VCaP (cell line): Measurements from ENCODE around the gene CPLANE2.

Experiments
- H3K27ac ChIP-seq: fragments of 450-650 bp; 2 replicates; pipeline ENCODE4 v1.5.1; 2017
- TF ChIP-seq, protein P1 (sequence below): fragments of 450-650 bp; conservative IDR thresholded peaks from 2 replicates; pipeline ENCODE4 v1.5.1; 2017; ENCODE audit warnings: mild to moderate bottlenecking, moderate library complexity

CPLANE2 gene

DNA sequence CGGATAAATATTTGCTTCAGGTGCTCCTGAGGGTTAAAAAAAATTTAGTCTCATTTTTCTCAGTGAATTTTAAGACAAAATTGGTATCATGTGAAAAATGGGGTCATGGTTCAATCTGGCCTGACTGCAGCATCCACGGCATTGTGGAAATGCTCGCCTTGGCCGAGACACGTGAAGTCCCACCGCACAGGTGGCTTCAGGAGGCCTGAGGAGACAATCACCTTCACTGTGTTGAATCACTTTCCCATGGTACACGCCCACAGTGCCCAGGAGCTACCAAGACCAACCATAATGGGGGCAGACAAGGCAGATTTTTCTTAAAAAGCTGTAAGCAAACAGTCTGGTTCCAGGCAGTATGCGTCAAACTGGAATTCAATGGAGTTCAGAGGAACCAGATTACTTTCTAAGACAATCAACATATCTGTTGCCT lies 11.0 kb upstream of the CPLANE2 start:
- peak overlapping the region; percentile 94 for H3K27ac ChIP-seq

DNA sequence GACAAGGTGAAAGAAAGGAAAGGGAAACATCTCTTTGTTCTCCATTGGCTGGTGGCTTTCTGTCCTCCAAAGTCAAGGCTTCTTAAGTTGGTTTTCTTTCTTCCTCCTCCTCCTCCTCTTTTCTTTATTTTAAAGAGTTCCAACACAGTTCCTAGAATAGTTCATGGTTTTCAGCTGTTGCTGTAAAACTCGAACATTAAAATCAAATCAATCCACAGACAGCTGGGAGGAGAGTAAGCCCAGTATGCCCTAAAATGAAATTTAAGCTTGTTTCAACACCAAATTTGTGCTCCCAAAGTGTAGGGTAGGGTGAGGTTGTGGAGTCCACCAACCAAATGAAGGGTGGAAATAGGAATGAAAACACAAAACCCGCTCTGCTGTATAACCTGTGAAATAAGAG lies 10.5 kb upstream of the CPLANE2 start:
- H3K27ac ChIP-seq: peak overlapping the region; percentile 94
- TF ChIP-seq, protein P1, sequence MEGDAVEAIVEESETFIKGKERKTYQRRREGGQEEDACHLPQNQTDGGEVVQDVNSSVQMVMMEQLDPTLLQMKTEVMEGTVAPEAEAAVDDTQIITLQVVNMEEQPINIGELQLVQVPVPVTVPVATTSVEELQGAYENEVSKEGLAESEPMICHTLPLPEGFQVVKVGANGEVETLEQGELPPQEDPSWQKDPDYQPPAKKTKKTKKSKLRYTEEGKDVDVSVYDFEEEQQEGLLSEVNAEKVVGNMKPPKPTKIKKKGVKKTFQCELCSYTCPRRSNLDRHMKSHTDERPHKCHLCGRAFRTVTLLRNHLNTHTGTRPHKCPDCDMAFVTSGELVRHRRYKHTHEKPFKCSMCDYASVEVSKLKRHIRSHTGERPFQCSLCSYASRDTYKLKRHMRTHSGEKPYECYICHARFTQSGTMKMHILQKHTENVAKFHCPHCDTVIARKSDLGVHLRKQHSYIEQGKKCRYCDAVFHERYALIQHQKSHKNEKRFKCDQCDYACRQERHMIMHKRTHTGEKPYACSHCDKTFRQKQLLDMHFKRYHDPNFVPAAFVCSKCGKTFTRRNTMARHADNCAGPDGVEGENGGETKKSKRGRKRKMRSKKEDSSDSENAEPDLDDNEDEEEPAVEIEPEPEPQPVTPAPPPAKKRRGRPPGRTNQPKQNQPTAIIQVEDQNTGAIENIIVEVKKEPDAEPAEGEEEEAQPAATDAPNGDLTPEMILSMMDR: no peak

More for the DNA sequence above, 11.0 kb upstream of the CPLANE2 start:
- TF ChIP-seq, protein P1: no peak

DNA sequence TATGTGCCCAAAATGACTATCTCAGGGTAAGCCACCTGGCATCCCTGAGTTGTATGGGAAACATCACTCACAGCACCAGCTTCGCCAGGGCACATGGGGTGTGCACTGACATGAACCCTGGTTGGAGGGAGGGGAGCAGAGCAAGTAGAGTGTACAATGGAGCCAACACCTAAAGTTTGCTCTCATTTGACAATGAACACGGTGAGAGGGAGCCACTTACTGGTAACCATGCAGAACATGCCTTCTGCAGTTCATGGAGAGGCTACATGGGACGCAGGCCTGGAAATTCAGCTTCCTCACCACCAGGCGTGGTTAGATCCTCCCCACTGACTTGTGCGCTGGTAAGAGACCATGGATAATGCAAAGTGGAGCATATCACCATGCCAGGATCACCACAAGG lies 10.0 kb upstream of the CPLANE2 start:
- TF ChIP-seq, protein P1: no peak
- peak overlapping the region; percentile 94 for H3K27ac ChIP-seq

DNA sequence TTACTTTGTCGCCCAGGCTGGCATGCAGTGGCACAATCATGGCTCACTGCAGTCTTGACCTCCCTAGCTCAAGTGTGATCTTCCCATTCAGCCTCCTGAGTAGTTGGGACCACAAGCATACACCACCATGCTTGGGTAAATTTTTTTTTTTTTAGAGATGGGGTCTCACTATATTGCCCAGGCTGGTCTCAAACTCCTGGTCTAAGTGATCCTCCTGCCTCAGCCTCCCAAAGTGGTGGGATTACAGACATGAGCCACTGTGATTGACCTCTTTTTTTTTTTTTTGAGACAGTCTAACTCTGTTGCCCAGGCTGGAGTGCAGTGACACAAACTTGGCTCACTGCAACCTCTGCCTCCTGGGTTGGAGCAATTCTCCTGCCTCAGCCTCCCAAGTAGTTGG lies 9.3 kb upstream of the CPLANE2 start:
- peak overlapping the region; percentile 94 for H3K27ac ChIP-seq

DNA sequence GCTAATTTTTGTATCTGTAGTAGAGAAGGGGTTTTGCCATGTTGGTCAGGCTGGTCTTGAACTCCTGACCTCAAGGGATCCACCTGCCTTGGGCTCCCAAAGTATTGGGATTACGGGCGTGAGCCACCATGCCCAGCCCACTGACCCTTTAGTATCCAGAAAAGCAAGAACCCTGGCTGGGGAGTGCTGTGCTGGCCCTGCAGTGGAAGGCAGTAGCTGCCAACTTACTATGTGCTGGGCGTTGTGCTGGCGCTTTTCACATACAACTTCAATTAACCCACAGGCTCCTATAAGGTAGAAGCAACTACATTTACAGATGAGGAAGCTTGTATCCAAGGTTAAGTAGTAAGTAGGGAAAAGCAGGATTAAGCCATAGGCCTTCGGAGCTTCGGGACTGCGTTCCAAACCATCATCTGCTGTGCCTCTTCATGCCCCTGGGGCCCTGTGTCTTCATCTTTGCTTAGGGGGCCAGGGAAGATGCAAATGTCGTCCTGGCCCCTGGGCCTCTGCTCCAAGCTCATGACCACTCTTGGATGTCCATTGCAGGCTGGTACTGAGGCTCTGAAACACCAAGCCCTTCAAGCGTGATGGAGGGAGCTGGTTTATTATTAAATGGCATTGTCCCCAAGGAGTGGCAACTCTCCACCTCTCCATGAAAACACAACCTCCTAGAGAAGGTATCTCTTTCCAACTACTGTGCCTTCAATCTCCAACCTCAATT lies 8.7 kb upstream of the CPLANE2 start:
- TF ChIP-seq, protein P1: no peak
- peak overlapping the region; percentile 94 for H3K27ac ChIP-seq

DNA sequence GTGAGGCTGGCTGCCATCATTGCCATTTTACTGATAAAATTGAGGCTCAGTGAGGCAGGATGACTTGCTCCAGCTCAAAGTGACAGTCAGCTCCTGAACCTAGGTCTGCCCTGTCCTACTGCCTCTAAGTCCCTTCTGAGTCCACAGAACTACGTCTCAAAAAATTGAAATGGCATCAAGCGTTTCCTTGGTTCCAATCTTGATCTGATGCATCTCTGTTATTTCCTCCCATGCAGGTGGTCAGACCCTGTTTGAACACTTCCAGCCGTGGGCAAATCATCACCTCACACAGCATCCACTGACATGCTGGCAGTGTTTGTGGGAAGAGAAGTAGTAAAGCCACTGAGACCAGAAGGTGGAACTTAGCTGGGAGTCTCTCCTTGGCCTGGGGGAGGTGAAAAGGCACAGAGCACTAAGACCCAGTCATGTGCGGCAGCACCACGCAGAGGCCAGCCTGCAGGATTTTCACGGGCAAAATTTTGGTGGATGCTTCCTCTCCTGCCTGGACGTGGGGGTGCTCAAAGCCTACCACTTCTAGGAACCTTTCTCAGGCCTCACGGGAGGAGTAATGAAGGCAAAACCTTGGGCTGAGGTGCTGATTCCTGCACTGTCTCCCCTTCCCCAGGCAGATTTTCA lies 7.8 kb upstream of the CPLANE2 start:
- TF ChIP-seq, protein P1: peak; percentile 62
- H3K27ac ChIP-seq: no peak overlapping the region

DNA sequence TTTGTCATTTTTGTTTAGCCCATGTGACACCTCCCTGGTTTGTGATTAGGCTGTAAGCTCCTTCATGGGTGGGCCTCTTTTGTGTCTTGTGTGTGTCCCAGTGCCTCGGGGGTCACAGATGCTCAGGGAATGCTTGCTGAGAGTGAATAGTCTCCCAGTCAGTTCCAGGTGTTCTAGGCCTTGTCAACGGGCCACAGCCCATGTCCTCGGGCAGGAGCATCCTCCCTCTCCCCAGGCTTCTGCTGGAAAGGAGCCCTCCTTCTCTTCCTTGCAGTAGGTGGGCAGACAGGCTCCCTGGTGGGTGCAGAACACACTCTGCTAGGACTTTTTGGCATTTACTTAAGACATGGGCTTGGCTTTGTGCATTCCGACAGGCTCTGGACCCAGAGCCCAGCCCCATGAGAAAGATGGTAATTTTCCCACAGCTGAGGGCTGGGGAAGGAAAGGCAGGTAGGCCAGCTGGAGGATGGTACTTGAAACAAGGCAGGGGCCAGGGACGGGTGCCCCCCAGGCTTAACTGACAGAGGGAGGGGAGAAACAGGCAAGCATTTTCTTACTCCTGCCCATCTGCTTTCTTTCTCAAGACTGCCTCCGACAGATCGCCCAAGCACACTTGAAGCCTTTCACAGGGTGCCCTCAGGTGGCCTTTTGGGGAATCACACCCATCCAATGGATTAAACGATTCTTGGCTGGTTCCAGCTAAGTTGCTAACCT lies 7.1 kb upstream of the CPLANE2 start:
- TF ChIP-seq, protein P1: peak; percentile 88
- H3K27ac ChIP-seq: no peak overlapping the region
